ENCODE results near the gene ABCC5.

DNA sequence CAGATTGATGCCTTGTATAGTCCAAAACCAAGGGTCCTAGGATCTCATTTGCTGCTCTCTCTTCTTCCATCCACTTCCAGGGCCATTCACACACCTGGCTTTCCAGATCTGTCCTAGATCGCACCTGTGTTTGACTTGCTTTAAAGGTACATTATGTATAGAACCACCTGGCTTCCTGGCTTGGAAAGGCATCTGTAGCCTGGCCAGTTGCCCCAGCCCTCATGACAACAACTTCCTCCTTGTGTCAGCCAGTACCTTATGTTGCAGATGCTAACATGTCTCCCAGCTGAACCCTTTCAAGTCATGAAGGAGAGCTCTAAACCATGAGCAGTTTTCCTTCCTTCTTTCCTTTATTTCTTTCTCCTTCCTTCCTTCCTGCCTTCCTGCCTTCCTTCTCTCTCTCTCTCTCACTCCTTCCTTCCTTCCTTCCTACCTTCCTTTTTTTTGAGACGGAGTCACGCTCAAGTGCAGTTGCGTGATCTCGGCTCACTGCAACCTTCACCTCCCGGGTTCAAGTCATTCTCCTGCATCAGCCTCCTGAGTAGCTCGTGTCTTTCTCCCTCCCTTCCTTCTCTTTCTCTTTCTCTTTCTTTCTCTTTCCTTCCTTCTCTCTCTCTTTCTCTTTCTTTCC, 32.6 kb upstream of the ABCC5 start:
- no peak for TF ChIP-seq POLR2AphosphoS5 (IDR thresholded peaks at IDR 0.05; ENCODE audit: borderline replicate concordance, low read depth, low read length)
- TF ChIP-seq EZH2 (IDR thresholded peaks at IDR 0.05): no peak
- no peak for TF ChIP-seq FOXP2 (optimal IDR thresholded peaks at IDR 0.05; ENCODE audit: control extremely low read depth, extremely low read length, insufficient read depth)

Data from SK-N-MC (cell line).